Gastrocnemius medialis (tissue), 4 donors: Measurements from ENCODE around the gene CUL9. TPM values are rescaled to one million over a fixed set of nuclear protein-coding genes. Genes with fewer than 3 reads are reported as not detected.

ENCODE experiments used
- ATAC-seq, 2 donors: fragments of 150-250 bp; one replicate each; pipeline ENCODE4 v1.9.1; 2016
- DNase-seq, 2 donors: peaks; one replicate each; pipeline ENCODE4 v3.0.0-alpha.2; 2019
- H3K27ac ChIP-seq, 4 donors: fragments of 200-600 bp; sonication (generic); 1 replicate in 1 of 4; 2 replicates in 3 of 4; pipeline ENCODE4 v1.5.1; 2016 to 2018; ENCODE audit warnings: mild to moderate bottlenecking in 2 of 4, moderate library complexity in 1 of 4
- H3K27me3 ChIP-seq, 3 donors: fragments of 200-600 bp; sonication (generic) in 2 of 3; 1 replicate in 1 of 3; 2 replicates in 2 of 3; pipeline versions ENCODE4 v1.5.1 to v1.6.0; 2016 to 2019; ENCODE audit warnings: mild to moderate bottlenecking in 1 of 3, moderate library complexity in 1 of 3
- H3K36me3 ChIP-seq, 2 donors: fragments of 200-600 bp; sonication (generic) in 1 of 2; one replicate each; pipeline ENCODE4 v1.5.1; 2017 to 2018
- H3K4me1 ChIP-seq, 2 donors: fragments of 200-600 bp; sonication (generic) in 1 of 2; one replicate each; pipeline ENCODE4 v1.5.1; 2016 to 2017; ENCODE audit warnings: mild to moderate bottlenecking in 2 of 2
- H3K4me3 ChIP-seq, 4 donors: fragments of 200-600 bp; sonication (generic) in 3 of 4; 1 replicate in 1 of 4; 2 replicates in 3 of 4; pipeline ENCODE4 v1.5.1; 2016 to 2019; ENCODE audit warnings: mild to moderate bottlenecking in 2 of 4
- H3K9me3 ChIP-seq, 3 donors: fragments of 200-600 bp; sonication (generic) in 2 of 3; 1 replicate in 1 of 3; 2 replicates in 2 of 3; pipeline ENCODE4 v1.5.1; 2016 to 2019
- POLR2A ChIP-seq, 2 donors: fragments of 450-650 bp; IDR thresholded peaks; one replicate each; pipeline ENCODE4 v1.6.1; 2017; ENCODE audit warnings: antibody characterized with exemption in 2 of 2, mild to moderate bottlenecking in 2 of 2, moderate library complexity in 2 of 2
- in situ Hi-C, 4 donors: fragments of 200-750 bp; cut with MboI; loops; one replicate each; pipeline versions ENCODE4 v1.15.0 to v1.8.0; 2017; ENCODE audit warnings: low sequenced_read_pairs in 4 of 4
- intact Hi-C: fragments of 100-400 bp; cut with DNase I; formaldehyde crosslinking; loops from one replicate; pipeline ENCODE4 v1.15.1; 2023; ENCODE audit warnings: low total_unique reads
- total RNA-seq, 4 donors: library from RNA; depleted of rRNA; stranded (reverse); fragments of >200 nt; gene quantifications; one replicate each; pipeline versions ENCODE4 v1.1.0 to v1.2.3, GENCODE V29; 2016
- TF ChIP-seq, protein P1 (sequence below), 5 experiments: fragments of 450-650 bp in 3 of 5; fragments of 200-600 bp in 2 of 5; sonication (generic) in 2 of 5; IDR thresholded peaks in 4 of 5; conservative IDR thresholded peaks in 1 of 5; 1 replicate in 4 of 5; 2 replicates in 1 of 5; pipeline ENCODE4 v1.5.1; 2016 to 2019; ENCODE audit warnings: antibody characterized with exemption in 5 of 5, mild to moderate bottlenecking in 3 of 5, moderate library complexity in 3 of 5

Gene CUL9
- total RNA-seq, 4 donors from 2014 or later = 5.3 to 20.1 (median 7.1) TPM

DNA sequence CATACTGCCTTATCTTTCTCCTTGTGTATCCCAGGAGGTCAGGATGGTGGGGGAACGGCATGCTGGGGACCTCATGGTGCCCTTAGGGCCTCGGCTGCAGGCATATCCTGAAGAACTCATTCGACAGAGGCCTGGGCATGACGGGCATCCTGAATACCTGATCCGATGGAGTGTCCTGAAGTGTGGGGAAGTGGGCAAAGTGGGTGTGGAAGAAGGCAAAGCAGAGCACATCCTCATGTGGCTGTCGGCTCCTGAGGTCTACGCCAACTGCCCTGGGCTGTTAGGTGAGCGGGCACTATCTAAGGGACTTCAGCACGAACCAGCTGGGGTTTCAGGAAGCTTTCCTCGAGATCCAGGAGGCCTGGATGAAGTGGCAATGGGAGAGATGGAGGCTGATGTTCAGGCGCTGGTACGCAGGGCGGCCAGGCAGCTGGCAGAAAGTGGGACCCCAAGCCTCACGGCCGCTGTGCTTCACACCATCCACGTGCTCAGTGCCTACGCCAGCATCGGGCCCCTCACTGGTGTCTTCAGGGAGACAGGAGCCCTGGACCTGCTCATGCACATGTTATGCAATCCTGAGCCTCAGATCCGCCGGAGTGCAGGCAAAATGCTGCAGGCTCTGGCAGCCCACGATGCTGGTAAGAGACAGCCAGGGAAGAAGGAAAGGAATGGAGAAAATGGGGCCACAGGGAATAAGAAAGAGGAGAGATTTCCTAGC, 2.4 kb downstream of the CUL9 start:
- H3K27ac ChIP-seq = no peak overlapping the region
- H3K9me3 ChIP-seq = no peaks in the 10 kb centered on the region
- H3K4me1 ChIP-seq = peaks cover 16 to 22% of the 10 kb centered on the region in 2 donors
- in situ Hi-C loops = no loop called here
- H3K36me3 ChIP-seq = peaks cover 0 to 54% of the 10 kb centered on the region in 2 donors
- H3K27me3 ChIP-seq = no peaks in the 10 kb centered on the region
- TF ChIP-seq, protein P1, sequence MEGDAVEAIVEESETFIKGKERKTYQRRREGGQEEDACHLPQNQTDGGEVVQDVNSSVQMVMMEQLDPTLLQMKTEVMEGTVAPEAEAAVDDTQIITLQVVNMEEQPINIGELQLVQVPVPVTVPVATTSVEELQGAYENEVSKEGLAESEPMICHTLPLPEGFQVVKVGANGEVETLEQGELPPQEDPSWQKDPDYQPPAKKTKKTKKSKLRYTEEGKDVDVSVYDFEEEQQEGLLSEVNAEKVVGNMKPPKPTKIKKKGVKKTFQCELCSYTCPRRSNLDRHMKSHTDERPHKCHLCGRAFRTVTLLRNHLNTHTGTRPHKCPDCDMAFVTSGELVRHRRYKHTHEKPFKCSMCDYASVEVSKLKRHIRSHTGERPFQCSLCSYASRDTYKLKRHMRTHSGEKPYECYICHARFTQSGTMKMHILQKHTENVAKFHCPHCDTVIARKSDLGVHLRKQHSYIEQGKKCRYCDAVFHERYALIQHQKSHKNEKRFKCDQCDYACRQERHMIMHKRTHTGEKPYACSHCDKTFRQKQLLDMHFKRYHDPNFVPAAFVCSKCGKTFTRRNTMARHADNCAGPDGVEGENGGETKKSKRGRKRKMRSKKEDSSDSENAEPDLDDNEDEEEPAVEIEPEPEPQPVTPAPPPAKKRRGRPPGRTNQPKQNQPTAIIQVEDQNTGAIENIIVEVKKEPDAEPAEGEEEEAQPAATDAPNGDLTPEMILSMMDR (IDR thresholded peaks at IDR 0.05 in 4 of 5, conservative IDR thresholded peaks at IDR 0.05 in 1 of 5) = no peak
- TF ChIP-seq POLR2A (IDR thresholded peaks at IDR 0.05) = no peak
- intact Hi-C loops = loop anchor here (5.0 kb wide), 1 partner anchor 333 kb away; the partner anchor contains the start of genes POLR1C and YIPF3
- ATAC-seq = no peak
- no peak overlapping the region for H3K4me3 ChIP-seq
- no peak for DNase-seq

DNA sequence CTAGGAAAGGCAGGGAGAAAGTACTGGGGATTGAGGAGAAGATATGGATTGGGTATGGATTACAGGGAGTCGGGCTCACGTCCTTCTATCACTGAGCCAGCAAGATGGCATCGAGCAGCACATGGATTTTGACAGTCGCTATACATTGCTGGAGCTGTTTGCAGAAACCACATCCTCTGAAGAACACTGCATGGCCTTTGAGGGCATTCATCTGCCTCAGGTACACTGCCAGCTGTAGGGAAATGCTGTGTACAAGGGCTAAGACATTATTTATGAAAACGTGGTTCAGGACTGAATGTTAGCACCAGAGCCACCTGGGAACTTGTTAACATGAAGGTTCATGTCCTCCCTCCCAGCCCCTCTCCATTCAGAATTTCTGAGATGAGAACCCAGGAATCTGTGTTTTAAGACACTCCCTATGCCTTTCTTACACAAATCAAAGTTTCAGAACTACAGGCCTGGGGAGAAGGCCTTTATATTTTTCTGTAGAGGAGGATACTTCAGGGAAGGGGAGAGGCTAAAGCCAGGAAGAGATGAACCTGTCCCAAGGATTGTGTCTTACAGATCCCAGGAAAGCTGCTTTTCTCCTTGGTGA, 3.5 kb downstream of the CUL9 start:
- Histone ChIP-seq H3K9me3 (no peaks in the 10 kb centered on the region), H3K27ac (no peak overlapping the region), H3K4me3 (no peak overlapping the region), H3K27me3 (no peaks in the 10 kb centered on the region), H3K4me1 (peaks cover 16 to 22% of the 10 kb centered on the region in 2 donors), H3K36me3 (peaks cover 0 to 55% of the 10 kb centered on the region in 2 donors)
- DNase-seq = no peak
- intact Hi-C loops (no loop called here), in situ Hi-C loops (no loop called here)
- ATAC-seq = no peak
- TF ChIP-seq, protein P1 (IDR thresholded peaks at IDR 0.05 in 4 of 5, conservative IDR thresholded peaks at IDR 0.05 in 1 of 5) = no peak
- no peak for TF ChIP-seq POLR2A (IDR thresholded peaks at IDR 0.05)

DNA sequence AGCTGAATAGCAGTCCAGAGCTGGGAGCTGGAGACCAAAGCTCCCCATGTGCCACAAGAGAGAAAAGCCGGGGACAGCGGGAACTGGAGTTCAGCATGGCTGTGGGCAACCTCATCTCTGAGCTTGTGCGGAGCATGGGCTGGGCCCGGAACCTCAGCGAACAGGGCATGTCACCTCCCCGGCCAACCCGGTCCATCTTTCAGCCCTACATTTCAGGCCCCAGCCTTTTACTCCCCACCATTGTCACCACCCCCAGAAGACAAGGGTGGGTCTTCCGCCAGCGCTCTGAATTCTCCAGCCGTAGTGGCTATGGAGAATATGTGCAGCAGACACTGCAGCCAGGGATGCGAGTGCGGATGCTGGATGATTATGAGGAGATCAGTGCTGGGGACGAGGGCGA, 4.0 kb downstream of the CUL9 start:
- peaks cover 0 to 59% of the 10 kb centered on the region in 2 donors for H3K36me3 ChIP-seq
- no peak overlapping the region for H3K4me3 ChIP-seq
- no peaks in the 10 kb centered on the region for H3K9me3 ChIP-seq
- H3K4me1 ChIP-seq = peaks cover 16 to 22% of the 10 kb centered on the region in 2 donors
- ATAC-seq (no peak), DNase-seq (no peak)
- TF ChIP-seq, protein P1 (IDR thresholded peaks at IDR 0.05 in 4 of 5, conservative IDR thresholded peaks at IDR 0.05 in 1 of 5) = no peak
- no peak for TF ChIP-seq POLR2A (IDR thresholded peaks at IDR 0.05)
- intact Hi-C loops (no loop called here), in situ Hi-C loops (no loop called here)
- no peaks in the 10 kb centered on the region for H3K27me3 ChIP-seq
- no peak overlapping the region for H3K27ac ChIP-seq

DNA sequence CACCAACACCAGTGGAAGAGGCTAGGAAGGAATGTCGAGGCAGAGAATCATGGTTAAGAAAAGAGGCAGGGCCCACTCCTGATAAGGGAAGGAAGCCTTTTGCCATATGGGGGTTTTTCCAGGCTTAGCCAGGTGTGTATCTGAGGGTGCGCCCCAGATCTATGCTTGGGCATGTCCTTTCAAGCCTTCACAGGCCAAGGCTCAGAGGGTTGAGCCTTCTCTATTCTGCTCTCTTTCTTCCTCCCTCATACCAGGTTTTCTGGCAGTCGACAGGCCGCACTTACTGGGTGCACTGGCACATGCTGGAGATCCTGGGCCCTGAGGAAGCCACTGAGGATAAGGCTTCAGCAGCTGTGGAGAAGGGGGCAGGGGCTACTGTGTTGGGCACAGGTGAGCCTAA, 4.7 kb downstream of the CUL9 start:
- Histone ChIP-seq H3K4me3 (no peak overlapping the region), H3K27ac (no peak overlapping the region), H3K4me1 (peaks cover 10 to 15% of the 10 kb centered on the region in 2 donors), H3K9me3 (no peaks in the 10 kb centered on the region), H3K36me3 (peaks cover 0 to 59% of the 10 kb centered on the region in 2 donors), H3K27me3 (no peaks in the 10 kb centered on the region)
- intact Hi-C loops = no loop called here
- in situ Hi-C loops = no loop called here
- DNase-seq = no peak
- no peak for TF ChIP-seq POLR2A (IDR thresholded peaks at IDR 0.05)
- TF ChIP-seq, protein P1 (IDR thresholded peaks at IDR 0.05 in 4 of 5, conservative IDR thresholded peaks at IDR 0.05 in 1 of 5) = no peak
- no peak for ATAC-seq
